Neural crest cell (in vitro differentiated cells): ENCODE measurements around the gene ASCC3. TPM values are rescaled to one million over a fixed set of nuclear protein-coding genes. Genes with fewer than 3 reads are reported as not detected.
A peak's percentile ranks its signal among the peaks of the same experiment; 100 is the strongest.

Experiments
- DNase-seq: peaks from one replicate; pipeline ENCODE4 v3.0.0; 2021; ENCODE audit warnings: low read depth, mixed read lengths, low spot score
- H3K27ac Mint-ChIP-seq: one replicate; pipeline ENCODE4 v1.8.0; 2021; ENCODE audit warnings: mild to moderate bottlenecking, mixed read lengths; ENCODE audit not compliant: unreplicated experiment
- H3K27me3 Mint-ChIP-seq: 2 replicates; pipeline ENCODE4 v1.8.0; 2021; ENCODE audit warnings: low read depth, mild to moderate bottlenecking, mixed read lengths
- H3K36me3 Mint-ChIP-seq: 2 replicates; pipeline ENCODE4 v1.8.0; 2021; ENCODE audit warnings: low read depth, mild to moderate bottlenecking, mixed read lengths
- H3K4me1 Mint-ChIP-seq: 2 replicates; pipeline ENCODE4 v1.8.0; 2021; ENCODE audit warnings: mixed read lengths
- H3K4me3 Mint-ChIP-seq: one replicate; pipeline ENCODE4 v1.8.0; 2021; ENCODE audit warnings: mild to moderate bottlenecking, mixed read lengths
- H3K9me3 Mint-ChIP-seq: 2 replicates; pipeline ENCODE4 v1.8.0; 2021; ENCODE audit warnings: mixed read lengths
- total RNA-seq: library from RNA; stranded (reverse); gene quantifications from 2 replicates; pipeline ENCODE4 v1.2.1, GENCODE V29; 2021
- TF ChIP-seq, protein P1 (sequence below): fragments of 200-600 bp; sonication (generic); conservative IDR thresholded peaks from 2 replicates; pipeline ENCODE4 v1.5.0; 2021; ENCODE audit warnings: antibody characterized with exemption, mild to moderate bottlenecking

The ASCC3 gene
- total RNA-seq, 1 donor from 2014 or later: 31.4 TPM

DNA sequence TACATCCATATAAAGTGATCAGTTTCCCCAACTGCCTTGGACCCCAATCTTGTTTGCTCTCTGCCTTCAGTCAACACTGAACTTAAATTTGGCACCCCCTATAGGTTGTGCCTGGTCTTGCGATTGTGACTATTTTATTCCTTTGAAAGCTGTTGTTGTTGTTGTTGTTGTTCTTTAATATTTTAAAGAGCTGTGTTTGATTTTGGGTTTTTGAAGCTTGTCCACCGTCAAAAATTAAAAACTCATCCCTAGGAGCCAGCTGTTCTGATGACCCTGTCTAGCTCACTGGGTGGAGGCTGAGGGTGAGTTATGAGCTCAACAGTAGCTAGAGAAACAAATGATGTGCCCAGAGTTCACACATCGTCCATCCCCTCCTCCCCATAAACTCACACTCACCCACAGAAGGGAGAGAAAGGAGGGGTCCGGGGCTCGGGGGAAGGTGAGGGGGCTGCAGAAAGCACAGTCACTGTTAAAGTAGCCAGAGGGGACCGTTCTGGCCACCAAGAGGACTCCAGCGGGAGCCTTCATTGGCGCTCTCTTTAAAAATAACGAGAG lies 420.4 kb downstream of the ASCC3 start:
- DNase-seq: no peak
- peak overlapping the region; percentile 31 for H3K4me3 Mint-ChIP-seq
- H3K4me1 Mint-ChIP-seq: peaks cover 12% of the 10 kb centered on the region
- peaks cover 14% of the 10 kb centered on the region for H3K27me3 Mint-ChIP-seq
- no peaks in the 10 kb centered on the region for H3K36me3 Mint-ChIP-seq
- TF ChIP-seq, protein P1, sequence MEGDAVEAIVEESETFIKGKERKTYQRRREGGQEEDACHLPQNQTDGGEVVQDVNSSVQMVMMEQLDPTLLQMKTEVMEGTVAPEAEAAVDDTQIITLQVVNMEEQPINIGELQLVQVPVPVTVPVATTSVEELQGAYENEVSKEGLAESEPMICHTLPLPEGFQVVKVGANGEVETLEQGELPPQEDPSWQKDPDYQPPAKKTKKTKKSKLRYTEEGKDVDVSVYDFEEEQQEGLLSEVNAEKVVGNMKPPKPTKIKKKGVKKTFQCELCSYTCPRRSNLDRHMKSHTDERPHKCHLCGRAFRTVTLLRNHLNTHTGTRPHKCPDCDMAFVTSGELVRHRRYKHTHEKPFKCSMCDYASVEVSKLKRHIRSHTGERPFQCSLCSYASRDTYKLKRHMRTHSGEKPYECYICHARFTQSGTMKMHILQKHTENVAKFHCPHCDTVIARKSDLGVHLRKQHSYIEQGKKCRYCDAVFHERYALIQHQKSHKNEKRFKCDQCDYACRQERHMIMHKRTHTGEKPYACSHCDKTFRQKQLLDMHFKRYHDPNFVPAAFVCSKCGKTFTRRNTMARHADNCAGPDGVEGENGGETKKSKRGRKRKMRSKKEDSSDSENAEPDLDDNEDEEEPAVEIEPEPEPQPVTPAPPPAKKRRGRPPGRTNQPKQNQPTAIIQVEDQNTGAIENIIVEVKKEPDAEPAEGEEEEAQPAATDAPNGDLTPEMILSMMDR: peak; percentile 65
- H3K9me3 Mint-ChIP-seq: no peaks in the 10 kb centered on the region
- no peak overlapping the region for H3K27ac Mint-ChIP-seq

DNA sequence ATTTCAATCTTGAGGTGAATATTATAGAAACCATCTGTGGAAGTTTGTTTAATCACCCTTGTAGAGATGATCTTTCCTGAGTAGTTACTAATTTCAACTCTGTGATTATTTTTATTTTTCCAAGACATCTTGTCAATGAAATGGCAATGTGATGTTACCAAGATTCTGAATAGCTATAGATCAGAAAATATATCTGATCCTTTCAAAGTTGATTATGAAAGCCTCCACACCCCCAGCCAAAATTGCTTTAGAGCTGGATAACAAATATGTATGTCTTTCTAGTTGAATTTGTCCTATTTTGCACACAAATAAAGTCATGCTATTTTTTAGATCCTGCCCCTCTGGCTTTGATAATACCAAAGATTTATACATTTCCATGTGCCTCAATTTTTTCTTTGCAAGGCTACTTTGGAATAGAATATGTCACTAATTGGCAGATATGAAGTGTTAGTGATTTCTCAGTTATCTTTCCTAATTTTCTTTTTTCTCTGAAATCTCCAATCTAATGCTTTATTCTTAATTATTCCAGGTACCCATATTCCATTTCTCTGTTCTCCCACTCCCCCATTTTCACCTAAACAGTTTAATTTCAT lies 421.4 kb downstream of the ASCC3 start:
- Mint-ChIP-seq H3K4me3 (no peak overlapping the region), H3K27me3 (peaks cover 3% of the 10 kb centered on the region), H3K9me3 (no peaks in the 10 kb centered on the region), H3K27ac (no peak overlapping the region), H3K4me1 (peaks cover 7% of the 10 kb centered on the region), H3K36me3 (no peaks in the 10 kb centered on the region)
- no peak for DNase-seq
- TF ChIP-seq, protein P1: no peak

DNA sequence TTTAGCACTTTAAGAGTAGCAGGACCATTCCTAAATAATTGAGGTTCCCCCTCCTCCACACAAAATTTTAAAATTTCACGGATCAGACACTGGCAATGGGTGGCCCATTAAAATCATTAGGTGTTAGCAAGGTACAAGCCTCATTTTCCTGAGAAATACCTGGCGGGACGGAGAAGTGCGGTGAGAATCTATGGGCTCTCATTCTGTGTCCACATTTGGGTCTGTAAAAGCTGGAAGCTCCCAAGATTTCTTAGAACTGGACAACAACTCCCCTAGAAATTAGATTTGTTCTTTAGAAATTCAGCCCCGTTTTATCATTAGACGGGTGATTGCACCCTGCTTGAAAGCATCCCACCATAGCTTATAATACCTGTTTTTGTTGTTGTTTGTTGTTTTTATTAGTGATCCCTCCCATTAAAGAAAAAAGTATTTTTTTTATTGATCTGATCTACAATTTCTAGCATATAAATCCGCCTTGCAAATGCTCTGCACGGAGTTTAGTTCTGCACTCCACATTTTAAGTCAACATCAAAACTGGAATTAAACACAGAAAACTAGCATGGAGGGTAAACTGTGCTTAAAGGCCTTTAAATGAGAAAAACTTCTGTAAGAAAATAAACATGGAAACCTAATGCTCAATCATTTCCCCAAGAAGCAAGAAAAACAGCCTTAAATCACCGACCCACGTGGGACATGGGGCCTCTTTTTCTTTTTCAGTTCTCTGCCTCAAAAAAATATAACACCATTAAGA lies 422.1 kb downstream of the ASCC3 start:
- TF ChIP-seq, protein P1: no peak
- H3K27ac Mint-ChIP-seq: no peak overlapping the region
- no peaks in the 10 kb centered on the region for H3K9me3 Mint-ChIP-seq
- DNase-seq: no peak
- peaks cover 12% of the 10 kb centered on the region for H3K4me1 Mint-ChIP-seq
- peak overlapping the region; percentile 12 for H3K4me3 Mint-ChIP-seq
- no peaks in the 10 kb centered on the region for H3K27me3 Mint-ChIP-seq
- H3K36me3 Mint-ChIP-seq: no peaks in the 10 kb centered on the region
